Umbilical cord (tissue), 2 donors: ENCODE measurements around the gene ZNF587. TPM values are rescaled to one million over a fixed set of nuclear protein-coding genes. Genes with fewer than 3 reads are reported as not detected.
A peak's percentile ranks its signal among the peaks of the same experiment; 100 is the strongest.
"Not testable (repeated sequence)": the region's sequence is repeated elsewhere in the genome, so short reads cannot be mapped to it uniquely, and the experiment has no call there.

ENCODE experiments used
- DNase-seq: peaks from one replicate; pipeline ENCODE4 v3.0.0-alpha.2; 2015; ENCODE audit warnings: low spot score
- total RNA-seq: library from RNA; depleted of rRNA; stranded (reverse); fragments of >200 nt; gene quantifications from one replicate; pipeline ENCODE4 v1.2.3, GENCODE V29; 2014; ENCODE audit warnings: low replicate concordance; ENCODE audit not compliant: insufficient read depth

The ZNF587 gene
- 27.0 TPM for total RNA-seq

DNA sequence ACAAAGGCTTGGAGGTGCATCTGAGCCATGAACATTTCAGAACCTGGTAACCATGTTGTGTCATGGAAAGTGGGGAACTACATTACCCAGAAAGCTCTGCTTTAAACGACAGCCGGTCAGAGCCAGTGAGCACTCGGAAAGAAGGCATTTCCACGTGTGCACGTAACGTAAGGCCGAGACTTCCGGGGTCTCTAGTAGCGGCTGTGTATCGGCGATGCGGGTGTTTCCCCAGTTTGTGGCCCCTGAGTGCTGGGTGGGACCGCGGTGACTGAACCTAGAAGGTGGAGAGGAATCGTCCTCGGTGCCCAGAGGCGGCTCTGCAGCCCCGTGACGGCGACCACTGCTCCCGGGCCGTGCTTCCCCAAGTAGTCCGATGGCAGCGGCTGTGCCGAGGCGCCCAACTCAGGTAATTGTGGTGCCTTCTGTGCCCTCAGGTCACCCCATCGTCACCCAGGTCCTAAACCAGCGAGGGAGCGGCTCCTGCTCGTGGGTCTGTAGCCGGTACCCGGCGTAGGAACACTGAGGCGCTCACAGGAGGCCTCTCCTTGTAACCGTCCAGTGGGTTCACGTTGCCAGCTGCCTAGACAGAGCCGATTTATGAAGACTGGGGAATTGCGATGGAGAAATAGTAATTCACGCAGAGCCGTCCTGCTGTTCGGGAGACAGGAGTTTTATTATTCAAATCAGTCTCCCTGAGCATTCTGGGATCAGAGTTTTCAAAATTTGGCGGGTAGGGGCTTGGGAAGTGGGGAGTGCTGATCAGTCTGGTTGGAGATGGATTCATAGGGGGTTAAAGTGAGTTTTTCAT lies at the start of gene ZNF587:
ZNF587 (plus strand) TSS at position 194 of the 808 bp plus-strand sequence; CDS start at position 374, 180 bp downstream.
- peak; percentile 94 for DNase-seq

DNA sequence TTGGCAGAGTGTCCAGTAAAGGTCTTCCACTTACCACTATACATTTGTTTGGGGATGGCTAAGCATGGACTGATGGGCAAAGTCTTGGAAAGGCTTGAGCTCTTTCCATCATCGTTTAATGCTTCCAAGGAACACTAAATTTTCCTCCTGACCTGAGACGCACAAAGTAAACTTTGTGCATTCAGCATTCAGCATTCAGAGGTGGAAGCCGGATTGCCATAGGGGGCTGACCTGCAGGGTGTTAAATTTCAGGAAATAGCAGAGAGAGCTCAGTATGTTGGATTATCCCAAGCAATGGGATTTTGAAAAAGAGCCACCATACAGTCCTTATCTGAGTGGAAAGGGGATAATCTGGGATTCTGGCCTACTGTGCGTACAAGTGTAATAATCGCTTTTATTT lies 49.0 kb upstream of the ZNF587 start:
- DNase-seq = no peak

DNA sequence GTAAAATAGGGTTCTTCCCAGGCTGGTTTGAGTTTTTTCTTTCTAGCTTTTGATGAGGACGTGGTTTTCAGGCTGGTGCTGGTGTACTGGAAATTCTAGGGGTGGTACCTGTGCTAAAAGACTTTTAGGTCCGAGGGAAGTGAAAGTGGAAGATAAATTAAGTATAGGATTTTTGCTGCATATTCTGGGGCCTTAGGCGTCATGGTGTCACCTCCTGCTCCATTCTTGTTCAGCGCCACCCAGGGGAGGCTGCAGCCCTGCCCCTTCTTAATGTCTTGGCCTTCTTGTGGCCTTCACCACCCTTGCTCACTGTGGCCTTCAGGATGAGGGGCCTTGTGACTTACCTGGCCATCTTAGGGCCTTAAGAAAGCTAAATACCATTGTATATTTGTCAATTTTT lies 47.4 kb upstream of the ZNF587 start:
- no peak for DNase-seq

DNA sequence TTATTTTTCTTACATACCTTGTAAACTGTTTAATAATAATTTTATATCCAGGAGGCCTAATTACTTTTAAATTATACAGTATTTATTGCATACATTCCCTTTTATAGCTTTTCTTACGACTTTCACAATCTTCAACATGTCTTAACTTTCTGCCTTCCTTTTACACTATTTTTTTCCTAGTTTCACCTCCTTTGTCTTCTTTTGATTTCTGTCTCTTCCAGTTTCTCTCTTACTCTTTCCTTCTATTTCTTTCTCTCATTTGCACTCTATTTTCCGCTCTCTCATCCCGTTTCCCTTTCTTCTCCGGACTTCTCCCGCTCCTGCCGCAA lies 46.4 kb upstream of the ZNF587 start:
- peak; percentile 41 for DNase-seq

DNA sequence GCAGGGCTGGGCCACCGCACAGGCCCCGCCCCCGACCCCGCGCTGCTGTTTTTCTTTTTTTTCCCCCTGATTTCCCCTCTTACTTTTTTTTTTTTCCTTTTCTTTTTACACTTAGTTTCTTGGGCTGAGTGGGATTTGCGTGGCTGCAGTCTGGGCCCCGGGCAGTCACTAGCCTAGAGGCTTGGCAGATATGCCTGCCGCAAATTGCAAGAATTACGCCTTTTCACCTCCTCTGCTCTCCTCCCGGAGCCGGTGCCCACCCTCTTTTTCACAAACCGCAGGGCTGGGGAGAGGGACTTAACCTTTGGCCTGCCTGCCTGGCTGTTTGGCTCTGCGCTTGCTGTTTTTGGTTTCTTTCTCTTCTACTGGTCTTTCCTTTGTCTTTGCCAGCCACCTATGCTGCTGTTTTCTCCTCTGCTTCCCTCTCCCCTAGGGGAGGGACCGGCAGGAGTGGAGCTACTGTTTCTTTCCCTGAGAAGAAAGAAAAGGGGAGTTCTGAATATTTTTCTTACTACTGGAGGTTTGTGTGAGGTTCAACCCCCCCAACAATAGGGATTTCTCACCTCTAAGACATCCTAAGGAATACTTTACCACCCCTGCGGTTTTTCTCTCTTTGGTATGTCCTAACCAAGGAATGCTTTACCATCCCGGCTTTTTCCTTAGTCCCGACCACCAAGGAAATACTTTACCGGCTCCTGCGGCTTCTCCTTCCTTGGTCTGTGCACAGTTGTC lies 45.9 kb upstream of the ZNF587 start:
- DNase-seq = peak; percentile 57

DNA sequence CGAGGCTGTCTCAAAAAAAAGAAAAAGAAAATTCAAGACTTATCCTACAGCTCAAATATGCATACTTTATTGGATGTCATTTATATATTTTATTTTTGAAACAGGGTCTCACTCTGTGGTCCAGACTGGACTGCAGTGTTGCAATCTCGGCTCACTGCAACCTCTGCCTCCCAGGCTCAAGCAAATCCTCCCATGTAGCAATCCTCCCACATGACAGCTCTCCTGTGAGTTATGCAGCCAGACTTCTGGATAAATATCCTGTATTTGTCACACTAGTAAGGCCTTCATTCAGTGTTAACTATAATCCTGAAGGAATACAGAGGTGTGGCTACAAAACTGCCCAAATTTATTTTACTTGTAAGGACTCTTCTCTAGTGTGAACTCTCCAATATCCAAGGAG lies 42.1 kb upstream of the ZNF587 start:
- DNase-seq = no peak

DNA sequence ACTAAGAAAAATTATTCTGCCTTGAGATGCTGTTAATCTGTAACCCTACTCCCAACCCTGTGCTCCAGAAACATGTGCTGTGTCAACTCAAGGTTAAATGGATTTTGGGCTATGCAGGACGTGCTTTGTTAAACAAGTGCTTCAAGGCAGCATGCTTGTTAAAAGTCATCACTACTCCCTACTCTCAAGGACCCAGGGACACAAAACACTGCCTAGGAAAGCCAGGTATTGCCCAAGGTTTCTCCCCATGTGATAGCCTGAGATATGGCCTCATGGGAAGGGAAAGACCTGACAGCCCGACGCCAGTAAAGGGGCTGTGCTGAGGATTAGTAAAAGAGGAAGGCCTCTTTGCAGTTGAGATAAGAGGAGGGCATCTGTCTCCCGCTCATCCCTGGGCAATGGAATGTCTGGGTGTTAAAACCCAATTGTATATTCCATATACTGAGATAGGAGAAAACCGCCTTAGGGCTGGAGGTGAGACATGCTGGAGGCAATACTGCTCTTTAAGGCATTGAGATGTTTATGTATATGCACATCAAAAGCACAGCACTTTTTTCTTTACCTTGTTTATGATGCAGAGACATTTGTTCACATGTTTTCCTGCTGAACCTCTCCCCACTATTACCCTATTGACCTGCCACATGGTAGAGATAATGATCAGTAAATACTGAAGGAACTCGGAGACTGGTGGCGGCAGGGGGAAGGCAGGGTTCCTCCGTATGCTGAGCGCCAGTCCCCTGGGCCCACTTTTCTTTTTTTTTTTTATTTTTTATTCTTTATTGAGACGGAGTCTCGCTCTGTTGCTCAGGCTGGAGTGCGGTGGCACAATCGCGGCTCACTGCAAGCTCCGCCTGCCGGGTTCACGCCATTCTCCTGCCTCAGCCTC lies 39.0 kb upstream of the ZNF587 start:
- not testable (repeated sequence) for DNase-seq

DNA sequence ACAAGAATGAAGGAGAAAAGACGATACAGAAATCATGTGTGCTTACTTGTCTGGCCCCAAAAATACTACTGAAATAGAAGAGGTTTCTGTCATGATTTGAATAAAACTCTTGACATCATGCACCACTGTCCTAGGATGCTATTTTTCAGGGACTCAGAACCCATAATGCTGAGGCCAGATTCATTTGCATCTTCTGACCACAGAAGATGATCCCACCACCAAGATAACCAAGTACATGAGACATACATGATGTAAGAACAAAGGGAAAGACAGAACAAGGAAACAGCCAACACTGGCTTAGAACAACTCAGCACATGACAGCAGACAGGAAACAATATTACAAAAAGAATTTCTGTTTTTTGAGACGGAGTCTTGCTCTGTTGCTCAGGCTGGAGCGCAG lies 37.4 kb upstream of the ZNF587 start:
- no peak for DNase-seq

DNA sequence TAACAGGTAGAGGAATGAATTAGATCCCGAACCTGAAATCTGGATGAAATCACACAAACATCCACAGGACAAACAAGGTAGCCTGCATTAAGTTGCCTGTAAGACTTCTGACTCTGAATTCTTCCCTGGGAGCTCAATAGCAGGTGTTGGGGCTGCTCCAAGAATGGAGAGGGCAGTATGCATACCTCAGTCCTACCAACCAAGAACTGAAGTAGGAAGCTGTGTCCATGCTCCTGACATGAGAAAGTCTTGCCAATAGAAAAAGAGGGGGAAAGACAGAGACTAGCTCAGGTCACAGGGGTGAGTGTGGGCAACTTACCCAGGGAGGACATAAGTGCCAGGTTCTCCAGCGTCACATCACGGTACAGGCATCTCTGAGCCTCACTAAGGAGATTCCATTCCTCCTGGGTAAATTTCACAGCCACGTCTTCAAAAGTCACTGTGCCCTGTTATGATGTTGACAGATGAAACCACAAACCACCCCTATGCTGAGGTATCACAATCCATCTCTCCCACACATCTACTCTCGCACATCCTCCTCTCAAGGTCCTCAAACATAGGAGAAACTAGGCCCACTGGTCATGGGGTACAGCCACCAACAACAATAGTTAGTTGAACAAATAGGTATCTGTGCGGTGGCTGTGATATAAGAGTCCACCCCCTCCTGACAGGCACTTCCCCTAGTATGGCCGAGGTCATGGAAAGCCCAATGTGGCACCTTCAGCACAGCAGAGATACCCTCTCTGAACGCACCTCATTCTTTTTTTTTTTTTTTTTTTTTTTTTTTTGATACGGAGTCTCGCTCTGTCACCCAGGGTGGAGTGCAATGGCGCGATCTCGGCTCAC lies 36.5 kb upstream of the ZNF587 start:
- DNase-seq = not testable (repeated sequence)

DNA sequence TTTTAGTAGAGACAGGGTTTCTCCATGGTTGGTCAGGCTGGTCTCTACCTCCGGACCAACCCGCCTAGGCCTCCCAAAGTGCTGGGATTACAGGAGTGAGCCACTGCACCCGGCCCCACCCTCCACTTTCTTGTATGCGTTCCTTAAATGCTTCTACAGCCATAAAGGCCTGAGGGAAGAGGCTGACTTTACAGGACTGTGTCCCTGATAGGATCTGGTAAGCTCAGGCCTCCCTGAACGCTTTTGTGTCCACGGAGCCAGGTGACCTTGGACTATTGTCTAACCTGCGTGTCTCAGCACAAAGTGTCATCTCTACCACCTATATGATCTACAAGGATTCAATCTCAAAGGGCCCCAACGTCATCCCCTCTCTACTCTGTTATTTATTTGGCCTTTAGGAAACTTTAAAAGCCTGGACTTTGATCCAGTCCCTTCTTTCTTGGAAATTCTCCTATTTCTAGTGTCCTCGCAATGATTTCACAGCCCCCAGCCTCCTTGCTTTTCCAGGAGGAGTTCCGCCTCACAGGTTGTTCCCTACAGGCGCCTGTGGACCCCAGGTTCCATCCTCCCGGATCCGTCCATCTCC lies 35.6 kb upstream of the ZNF587 start:
- DNase-seq = no peak

DNA sequence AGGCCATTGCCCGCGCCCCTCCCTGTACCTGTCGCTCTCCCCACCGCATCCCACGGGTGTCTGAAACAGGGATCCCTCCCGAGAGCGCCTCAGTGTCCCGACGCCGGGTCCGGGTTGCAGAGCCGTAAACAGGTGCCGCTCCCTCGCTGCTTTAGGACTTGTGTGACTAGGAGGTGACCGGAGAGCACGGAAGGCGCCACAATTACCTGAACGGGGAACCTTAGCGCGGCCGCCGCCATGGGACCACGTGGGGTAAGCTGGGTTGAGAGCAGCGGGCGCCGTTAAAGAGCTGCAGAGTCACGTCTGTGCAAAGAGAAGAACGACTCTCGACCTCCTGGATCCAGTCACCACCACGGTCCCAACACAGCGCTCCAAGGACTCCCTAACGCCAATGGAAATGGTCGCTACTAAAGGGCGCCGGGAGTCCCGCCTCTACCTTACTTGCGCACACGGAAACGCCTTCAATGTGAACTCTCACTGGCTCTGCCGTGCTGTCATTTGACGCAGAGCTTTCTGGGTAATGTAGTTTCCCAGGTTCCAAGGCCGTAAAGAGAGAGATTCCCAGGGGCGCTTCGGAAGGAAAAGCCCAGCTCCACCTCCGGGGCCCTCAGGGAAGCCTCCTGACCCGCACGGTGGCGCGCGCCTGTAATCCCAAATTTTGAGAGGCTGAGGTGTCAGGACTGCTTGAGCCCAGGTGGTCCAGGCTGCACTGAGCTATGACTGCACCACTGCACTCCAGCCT lies 35.0 kb upstream of the ZNF587 start, which contains the start of gene ZNF552:
ZNF552 (minus strand) TSS at position 409 of the 742 bp plus-strand sequence; CDS start at position 239, 170 bp downstream.
- DNase-seq = peak; percentile 97

DNA sequence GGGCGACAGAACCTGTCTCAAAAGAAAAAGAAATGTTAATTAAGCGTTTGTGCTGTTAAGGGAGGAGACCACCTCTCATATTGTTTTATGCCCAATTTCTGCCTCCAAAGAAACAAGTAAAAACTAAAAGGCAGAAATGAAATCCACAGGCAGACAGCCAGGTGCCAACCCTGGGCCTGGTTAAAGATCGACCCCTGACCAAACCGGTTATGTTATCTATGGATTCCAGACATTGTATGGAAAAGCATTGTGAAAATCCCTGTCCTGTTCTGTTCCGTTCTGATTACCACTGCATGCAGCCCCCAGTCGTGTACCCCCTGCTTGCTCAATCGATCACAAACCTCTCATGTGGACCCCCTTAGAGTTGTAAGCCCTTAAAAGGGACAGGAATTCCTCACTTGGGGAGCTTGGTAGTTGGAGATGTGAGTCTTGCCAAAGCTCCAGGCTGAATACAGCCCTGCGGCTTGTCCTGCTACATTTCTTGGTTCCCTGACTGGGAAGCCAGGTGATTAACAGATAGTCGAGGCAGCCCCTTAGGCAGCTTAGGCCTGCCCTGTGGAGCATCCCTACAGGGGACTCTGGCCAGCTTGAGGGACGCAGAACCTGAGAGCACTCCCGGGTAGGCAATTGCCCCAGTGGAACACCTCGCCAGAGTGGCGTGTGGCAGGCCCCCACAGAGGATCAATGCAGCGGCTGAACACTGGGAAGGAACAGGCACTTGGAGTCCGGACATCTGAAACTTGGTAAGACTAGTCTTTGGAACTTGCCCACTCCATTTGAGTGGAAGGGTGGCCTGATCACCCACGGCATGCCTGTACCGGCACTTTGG lies 34.2 kb upstream of the ZNF587 start:
- DNase-seq = no peak

DNA sequence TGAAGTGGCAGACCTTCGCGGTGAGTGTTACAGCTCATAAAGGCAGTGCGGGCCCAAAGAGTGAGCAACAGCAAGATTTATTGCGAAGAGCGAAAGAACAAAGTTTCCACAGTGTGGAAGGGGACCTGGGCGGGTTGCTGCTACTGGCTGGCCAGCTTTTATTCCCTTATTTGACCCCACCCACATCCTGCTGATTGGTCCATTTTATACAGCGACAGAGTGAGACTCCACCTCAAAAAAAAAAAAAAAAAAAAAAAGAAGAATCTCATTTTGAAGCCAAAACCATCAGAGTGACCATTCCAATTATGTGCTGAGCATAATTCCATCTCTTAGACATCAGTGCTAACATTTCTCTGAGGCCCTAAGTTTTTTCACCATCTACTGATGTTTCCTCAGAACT lies 33.0 kb upstream of the ZNF587 start:
- DNase-seq = no peak

DNA sequence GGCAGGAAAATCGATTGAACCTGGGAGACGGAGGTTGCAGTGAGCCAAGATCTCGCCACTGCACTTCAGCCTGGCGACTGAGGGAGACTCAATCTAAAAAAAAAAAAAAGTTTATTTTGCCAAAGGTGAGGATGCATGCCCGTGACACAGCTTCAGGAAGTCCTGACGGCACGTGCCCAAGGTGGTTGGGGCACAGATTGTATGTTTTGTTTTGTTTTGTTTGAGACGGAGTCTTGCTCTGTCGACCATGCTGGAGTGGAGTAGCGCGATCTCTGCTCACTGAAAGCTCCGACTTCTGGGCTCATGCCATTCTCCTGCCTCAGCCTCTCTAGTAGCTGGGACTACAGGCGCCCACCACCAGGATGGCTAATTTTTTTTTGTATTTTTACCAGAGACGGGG lies 31.7 kb upstream of the ZNF587 start:
- DNase-seq = no peak

DNA sequence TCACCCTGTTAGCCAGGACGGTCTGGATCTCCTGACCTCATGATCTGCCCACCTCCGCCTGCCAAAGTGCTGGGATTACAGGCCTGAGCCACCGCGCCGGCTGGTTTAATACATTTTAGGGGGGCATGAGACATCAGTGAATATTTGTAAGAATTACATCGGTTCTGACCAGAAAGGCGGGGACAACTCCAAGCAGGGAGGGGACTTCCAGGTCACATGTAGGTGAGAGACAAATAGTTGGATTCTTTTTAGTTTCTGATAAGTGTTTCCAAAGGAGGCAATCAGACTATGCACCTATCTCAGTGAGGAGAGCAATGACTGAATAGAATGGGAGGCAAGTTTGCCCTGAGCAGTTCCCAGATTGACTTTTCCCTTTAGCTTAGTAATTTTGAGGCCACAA lies 31.3 kb upstream of the ZNF587 start:
- DNase-seq = no peak

DNA sequence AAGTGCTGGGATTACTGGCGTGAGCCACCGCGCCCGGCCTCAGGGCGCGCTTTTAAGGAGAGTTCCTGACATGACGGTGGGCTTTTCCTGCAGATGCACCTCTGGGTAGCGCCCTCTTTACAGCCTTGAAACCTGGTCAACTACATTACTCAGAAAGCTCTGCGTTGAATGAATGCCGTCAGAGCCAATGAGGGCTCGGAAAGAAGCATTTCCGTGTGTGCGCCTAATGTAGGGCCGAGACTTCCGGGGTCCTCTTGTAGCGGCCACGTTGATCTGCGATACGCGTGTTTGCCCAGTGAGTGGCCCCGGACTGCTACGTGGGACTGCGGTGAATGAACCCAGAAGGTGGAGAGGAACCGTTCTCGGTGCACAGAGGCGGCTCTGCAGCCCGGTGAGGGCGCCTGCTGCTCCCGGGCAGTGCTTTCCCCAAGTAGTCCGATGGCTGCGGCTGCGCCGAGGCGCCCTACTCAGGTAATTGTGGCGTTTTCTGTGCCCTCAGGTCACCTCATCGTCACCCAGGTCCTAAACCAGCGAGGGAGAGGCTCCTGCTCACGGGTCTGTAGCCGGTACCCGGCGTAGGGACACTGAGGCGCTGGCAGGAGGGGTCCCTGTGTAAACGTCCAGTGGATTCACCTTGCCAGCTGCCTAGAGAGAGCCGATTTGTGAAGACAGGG lies 30.0 kb upstream of the ZNF587 start:
- peak; percentile 97 for DNase-seq

DNA sequence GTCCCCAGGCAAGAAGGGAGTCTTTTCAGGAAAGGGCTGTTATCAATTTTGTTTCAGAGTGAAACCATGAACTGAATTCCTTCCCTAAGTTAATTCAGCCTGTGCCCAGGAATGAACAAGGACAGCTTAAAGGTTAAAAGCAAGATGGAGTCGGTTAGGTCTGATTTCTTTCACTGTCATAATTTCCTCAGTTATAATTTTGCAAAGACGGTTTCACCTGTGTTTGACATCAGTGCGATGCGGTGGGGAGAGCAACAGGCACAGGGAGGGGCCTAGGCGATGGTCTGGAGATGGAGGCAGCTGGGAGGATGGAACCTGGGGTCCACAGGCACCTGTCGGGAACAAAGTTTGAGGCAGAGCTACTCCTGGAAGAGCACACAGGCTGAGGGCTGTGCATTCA lies 29.1 kb upstream of the ZNF587 start:
- no peak for DNase-seq

DNA sequence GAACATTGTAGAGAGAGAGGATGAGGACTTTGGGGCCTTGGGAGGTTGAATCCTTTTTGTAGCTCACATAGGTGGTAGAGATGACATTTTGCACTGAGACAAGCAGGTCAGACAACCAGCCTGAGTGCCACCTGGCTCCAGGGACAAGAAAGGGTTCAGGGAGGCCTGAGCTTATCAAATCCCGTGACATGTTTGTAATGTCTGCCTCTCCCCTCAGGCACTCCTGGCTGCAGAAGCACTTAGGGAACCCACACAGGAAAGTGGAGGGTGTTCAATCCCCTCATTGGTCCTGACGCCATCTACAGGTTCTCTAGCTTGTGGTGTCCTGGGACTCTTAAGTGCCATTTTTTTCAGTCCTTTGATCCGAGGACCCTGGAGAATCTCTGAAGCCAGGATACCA lies 28.6 kb upstream of the ZNF587 start:
- DNase-seq = not testable (repeated sequence)
